Gastroesophageal sphincter (tissue), 3 donors: Measurements from ENCODE around the gene CD300E.

Source experiments
- EP300 ChIP-seq: sonication (generic); formaldehyde crosslinking; IDR thresholded peaks from one replicate; pipeline ENCODE4 v1.6.1; 2017; ENCODE audit warnings: antibody characterized with exemption, mild to moderate bottlenecking
- POLR2A ChIP-seq, 2 donors: fragments of 450-650 bp; IDR thresholded peaks; one replicate each; pipeline ENCODE4 v1.6.1; 2017; ENCODE audit warnings: antibody characterized with exemption in 2 of 2, mild to moderate bottlenecking in 2 of 2, moderate library complexity in 1 of 2
- TF ChIP-seq, protein P1 (sequence below), 4 experiments: fragments of 200-600 bp in 2 of 4; fragments of 450-650 bp in 2 of 4; sonication (generic) in 1 of 4; IDR thresholded peaks; one replicate each; pipeline ENCODE4 v1.5.1; 2017 to 2019; ENCODE audit warnings: antibody characterized with exemption in 4 of 4, mild to moderate bottlenecking in 2 of 4, moderate library complexity in 2 of 4

DNA sequence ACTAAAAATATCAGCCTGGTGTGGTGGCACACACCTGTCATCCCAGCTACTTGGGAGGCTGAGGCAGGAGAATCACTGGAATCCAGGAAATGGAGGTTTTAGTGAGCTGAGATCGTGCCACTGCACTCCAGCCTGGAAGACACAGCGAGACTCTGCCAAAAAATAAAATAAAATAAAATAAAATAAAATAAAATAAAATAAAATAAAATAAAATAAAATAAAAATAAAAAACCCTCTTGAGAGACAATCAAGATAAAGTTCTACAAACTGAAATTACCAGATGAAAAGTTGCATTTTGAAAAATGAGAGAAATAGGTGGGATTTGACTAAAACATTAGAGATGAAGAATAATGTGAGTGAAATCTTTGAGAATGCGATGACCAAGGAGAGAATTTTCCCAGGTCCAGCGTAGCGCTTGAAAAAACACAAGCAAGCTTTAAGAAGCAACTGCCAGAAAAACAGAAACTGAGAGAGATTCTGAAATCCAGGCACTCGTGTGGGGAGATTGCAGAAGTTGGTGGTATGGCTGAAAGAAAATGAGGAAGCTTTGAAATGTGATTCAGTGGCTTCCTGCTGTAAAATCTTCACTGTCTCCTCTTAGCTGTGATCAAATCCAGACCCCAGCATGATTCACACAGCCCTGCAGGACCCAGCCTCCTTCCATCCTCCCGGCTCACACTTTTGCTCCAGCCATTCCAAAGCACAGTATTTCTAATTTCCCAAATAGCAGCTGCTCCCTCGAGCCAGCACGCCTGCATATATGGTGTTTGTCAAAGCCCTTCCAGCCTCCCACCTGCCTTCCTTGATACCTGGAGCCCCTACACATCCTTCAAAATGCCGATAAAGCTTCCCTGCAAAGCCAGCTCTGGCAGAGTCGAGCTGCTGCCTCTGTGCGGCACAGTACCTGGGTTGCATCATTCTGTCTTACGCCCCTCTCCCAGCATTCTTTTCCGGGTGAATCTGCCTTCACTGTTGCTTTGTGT lies 8.2 kb upstream of the CD300E start:
- TF ChIP-seq, protein P1, sequence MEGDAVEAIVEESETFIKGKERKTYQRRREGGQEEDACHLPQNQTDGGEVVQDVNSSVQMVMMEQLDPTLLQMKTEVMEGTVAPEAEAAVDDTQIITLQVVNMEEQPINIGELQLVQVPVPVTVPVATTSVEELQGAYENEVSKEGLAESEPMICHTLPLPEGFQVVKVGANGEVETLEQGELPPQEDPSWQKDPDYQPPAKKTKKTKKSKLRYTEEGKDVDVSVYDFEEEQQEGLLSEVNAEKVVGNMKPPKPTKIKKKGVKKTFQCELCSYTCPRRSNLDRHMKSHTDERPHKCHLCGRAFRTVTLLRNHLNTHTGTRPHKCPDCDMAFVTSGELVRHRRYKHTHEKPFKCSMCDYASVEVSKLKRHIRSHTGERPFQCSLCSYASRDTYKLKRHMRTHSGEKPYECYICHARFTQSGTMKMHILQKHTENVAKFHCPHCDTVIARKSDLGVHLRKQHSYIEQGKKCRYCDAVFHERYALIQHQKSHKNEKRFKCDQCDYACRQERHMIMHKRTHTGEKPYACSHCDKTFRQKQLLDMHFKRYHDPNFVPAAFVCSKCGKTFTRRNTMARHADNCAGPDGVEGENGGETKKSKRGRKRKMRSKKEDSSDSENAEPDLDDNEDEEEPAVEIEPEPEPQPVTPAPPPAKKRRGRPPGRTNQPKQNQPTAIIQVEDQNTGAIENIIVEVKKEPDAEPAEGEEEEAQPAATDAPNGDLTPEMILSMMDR (IDR thresholded peaks at IDR 0.05), result no peak
- TF ChIP-seq EP300 (no peak), POLR2A (IDR thresholded peaks at IDR 0.05) (no peak)
